ENCODE results near the gene OLFML2A.

The OLFML2A gene

DNA sequence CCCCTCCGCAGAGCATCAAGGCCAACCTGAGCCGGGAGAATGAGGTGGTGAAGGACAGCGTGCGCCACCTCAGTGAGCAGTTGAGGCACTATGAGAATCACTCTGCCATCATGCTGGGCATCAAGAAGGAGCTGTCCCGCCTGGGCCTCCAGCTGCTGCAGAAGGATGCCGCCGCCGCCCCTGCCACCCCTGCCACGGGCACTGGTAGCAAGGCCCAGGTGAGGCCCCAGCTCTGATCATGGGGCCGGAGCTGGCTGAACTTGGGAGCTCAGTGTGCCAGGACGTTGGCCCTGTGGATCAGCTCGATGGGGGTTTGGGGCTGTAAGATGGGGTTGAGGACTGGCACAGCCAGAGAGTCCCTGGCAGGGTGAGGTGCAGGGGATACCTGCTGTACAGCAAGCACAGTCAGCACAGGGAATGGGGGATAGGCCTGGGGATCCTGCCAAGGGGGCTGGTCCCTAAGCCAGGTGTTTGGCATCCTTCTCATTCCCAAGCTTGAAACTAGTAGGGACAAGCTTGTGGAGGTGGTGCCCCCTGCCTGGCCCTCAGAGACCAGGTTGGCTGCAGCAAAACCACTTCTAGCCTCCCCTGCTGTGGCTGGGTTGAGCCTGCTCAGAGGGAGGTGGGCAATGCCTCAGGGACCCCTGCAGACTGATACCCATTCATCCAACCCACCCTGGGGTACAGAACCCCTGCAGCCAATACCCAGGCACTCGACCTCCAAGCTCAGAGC lies 22.5 kb downstream of the OLFML2A start:
- no peak overlapping the region for H3K4me2 ChIP-seq (ENCODE audit: low read depth, low read length, poor library complexity, severe bottlenecking)
- no peaks in the 10 kb centered on the region for H3K9me3 ChIP-seq (ENCODE audit: insufficient read depth, low read length)
- no peak overlapping the region for H2AFZ ChIP-seq (ENCODE audit: low read depth, low read length, severe bottlenecking)
- no peaks in the 10 kb centered on the region for H3K27me3 ChIP-seq (ENCODE audit: low read length)
- H3F3A ChIP-seq (ENCODE audit: insufficient read depth) = no peaks in the 10 kb centered on the region
- no peak overlapping the region for H3K4me3 ChIP-seq (ENCODE audit: insufficient read depth, low read length, poor library complexity, severe bottlenecking)
- H3K27ac ChIP-seq (ENCODE audit: low read depth, low read length) = no peak overlapping the region
- no peaks in the 10 kb centered on the region for H3K36me3 ChIP-seq (ENCODE audit: low read length)
- H3K79me2 ChIP-seq (ENCODE audit: insufficient read depth, low read length) = no peaks in the 10 kb centered on the region
- H3K9ac ChIP-seq (ENCODE audit: low read length) = no peak overlapping the region
- no peaks in the 10 kb centered on the region for H4K20me1 ChIP-seq (ENCODE audit: low read depth, low read length)
- no peak for TF ChIP-seq EZH2phosphoT487 (conservative IDR thresholded peaks at IDR 0.05; ENCODE audit: low read length)
- TF ChIP-seq, protein P1, sequence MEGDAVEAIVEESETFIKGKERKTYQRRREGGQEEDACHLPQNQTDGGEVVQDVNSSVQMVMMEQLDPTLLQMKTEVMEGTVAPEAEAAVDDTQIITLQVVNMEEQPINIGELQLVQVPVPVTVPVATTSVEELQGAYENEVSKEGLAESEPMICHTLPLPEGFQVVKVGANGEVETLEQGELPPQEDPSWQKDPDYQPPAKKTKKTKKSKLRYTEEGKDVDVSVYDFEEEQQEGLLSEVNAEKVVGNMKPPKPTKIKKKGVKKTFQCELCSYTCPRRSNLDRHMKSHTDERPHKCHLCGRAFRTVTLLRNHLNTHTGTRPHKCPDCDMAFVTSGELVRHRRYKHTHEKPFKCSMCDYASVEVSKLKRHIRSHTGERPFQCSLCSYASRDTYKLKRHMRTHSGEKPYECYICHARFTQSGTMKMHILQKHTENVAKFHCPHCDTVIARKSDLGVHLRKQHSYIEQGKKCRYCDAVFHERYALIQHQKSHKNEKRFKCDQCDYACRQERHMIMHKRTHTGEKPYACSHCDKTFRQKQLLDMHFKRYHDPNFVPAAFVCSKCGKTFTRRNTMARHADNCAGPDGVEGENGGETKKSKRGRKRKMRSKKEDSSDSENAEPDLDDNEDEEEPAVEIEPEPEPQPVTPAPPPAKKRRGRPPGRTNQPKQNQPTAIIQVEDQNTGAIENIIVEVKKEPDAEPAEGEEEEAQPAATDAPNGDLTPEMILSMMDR (IDR thresholded peaks at IDR 0.05; ENCODE audit: insufficient read depth, low read length, poor library complexity, severe bottlenecking) = no peak
- H3K9me2 ChIP-seq (replicated peaks; ENCODE audit: insufficient read depth, low read length) = no peaks in the 10 kb centered on the region

DNA sequence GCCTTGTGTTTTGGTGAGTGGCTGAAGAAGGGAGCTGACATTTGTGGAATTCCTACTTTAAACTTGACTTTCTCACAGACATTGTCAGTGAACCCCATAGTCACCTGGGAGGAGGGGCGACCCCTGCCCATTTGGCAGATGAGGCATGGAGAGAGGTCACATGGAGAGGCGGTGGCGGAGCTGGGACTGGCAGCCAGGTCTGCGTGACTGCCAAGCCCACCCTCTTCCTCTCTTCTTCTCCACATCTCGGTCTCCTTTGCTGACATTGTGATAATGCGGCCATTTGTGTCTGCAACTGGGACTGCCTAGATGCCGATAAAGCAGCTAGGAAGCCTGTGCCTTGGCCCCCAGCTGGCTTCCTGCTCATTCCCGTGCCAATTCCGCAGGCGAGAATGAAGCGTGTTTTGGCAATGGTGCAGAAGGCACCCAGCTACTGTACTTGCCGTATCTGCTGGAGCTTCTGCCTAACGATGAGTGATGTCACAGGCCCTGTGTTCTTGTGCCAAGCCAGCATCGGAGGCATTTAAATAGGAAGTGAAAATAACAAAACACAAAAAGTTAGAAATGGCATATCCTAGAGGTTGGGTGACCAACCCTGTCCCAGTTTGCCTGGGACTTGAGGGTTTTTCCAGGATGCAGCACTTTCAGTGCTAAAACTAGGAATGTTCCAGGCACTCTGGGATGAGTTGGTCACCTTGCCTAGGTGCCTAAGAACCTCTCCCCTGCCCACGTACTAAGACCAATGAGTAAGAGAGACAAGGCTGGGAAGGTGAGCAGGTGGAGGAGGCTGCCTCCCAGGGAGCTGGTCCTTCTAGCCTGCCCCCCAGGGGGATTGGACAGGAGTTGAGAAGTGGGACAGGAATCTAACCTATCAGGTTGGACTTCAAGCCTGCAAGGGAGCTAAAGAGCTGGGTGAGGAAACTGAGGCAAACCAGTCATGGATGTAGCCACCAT lies 23.6 kb downstream of the OLFML2A start:
- Histone ChIP-seq H3K4me3 (ENCODE audit: insufficient read depth, low read length, poor library complexity, severe bottlenecking) (no peak overlapping the region), H3K27ac (ENCODE audit: low read depth, low read length) (no peak overlapping the region), H3K4me2 (ENCODE audit: low read depth, low read length, poor library complexity, severe bottlenecking) (no peak overlapping the region), H4K20me1 (ENCODE audit: low read depth, low read length) (no peaks in the 10 kb centered on the region), H2AFZ (ENCODE audit: low read depth, low read length, severe bottlenecking) (no peak overlapping the region), H3K9ac (ENCODE audit: low read length) (no peak overlapping the region), H3K36me3 (ENCODE audit: low read length) (no peaks in the 10 kb centered on the region), H3K79me2 (ENCODE audit: insufficient read depth, low read length) (no peaks in the 10 kb centered on the region), H3K27me3 (ENCODE audit: low read length) (no peaks in the 10 kb centered on the region), H3K9me3 (ENCODE audit: insufficient read depth, low read length) (no peaks in the 10 kb centered on the region), H3F3A (ENCODE audit: insufficient read depth) (no peaks in the 10 kb centered on the region), H3K9me2 (replicated peaks; ENCODE audit: insufficient read depth, low read length) (no peaks in the 10 kb centered on the region)
- TF ChIP-seq EZH2phosphoT487 (conservative IDR thresholded peaks at IDR 0.05; ENCODE audit: low read length) = no peak
- TF ChIP-seq, protein P1 (IDR thresholded peaks at IDR 0.05; ENCODE audit: insufficient read depth, low read length, poor library complexity, severe bottlenecking) = no peak

DNA sequence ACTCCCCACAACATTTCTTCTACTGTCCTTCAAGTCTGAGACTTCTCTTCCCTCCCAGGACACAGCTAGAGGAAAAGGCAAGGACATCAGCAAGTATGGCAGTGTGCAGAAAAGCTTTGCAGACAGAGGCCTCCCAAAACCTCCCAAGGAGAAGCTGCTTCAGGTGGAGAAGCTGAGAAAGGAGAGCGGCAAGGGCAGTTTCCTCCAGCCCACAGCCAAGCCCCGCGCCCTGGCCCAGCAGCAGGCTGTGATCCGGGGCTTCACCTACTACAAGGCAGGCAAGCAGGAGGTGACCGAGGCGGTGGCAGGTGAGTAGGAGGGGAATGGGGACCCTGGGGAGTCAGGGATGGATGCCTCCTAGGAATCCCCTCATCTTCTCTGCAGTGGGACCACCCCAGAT lies 24.4 kb downstream of the OLFML2A start:
- TF ChIP-seq, protein P1 (IDR thresholded peaks at IDR 0.05; ENCODE audit: insufficient read depth, low read length, poor library complexity, severe bottlenecking) = no peak
- no peak for TF ChIP-seq EZH2phosphoT487 (conservative IDR thresholded peaks at IDR 0.05; ENCODE audit: low read length)
- H3K27ac ChIP-seq (ENCODE audit: low read depth, low read length) = no peak overlapping the region

More for the DNA sequence above, 24.4 kb downstream of the OLFML2A start:
- Histone ChIP-seq H3K79me2 (ENCODE audit: insufficient read depth, low read length) (no peaks in the 10 kb centered on the region), H3K9ac (ENCODE audit: low read length) (no peak overlapping the region), H3K4me3 (ENCODE audit: insufficient read depth, low read length, poor library complexity, severe bottlenecking) (no peak overlapping the region), H2AFZ (ENCODE audit: low read depth, low read length, severe bottlenecking) (no peak overlapping the region), H4K20me1 (ENCODE audit: low read depth, low read length) (no peaks in the 10 kb centered on the region), H3K36me3 (ENCODE audit: low read length) (no peaks in the 10 kb centered on the region), H3K9me2 (replicated peaks; ENCODE audit: insufficient read depth, low read length) (no peaks in the 10 kb centered on the region), H3F3A (ENCODE audit: insufficient read depth) (no peaks in the 10 kb centered on the region), H3K4me2 (ENCODE audit: low read depth, low read length, poor library complexity, severe bottlenecking) (no peak overlapping the region), H3K9me3 (ENCODE audit: insufficient read depth, low read length) (no peaks in the 10 kb centered on the region), H3K27me3 (ENCODE audit: low read length) (no peaks in the 10 kb centered on the region)
